SK-N-SH treated with all-trans-retinoic acid at 6 μM for 48 hours (cell line): ENCODE measurements around the gene TUBGCP3.
"Not testable (repeated sequence)": the region's sequence is repeated elsewhere in the genome, so short reads cannot be mapped to it uniquely, and the experiment has no call there.

Experiments used
- ARNTL ChIP-seq: fragments of 450-650 bp; formaldehyde crosslinking; IDR thresholded peaks from 2 replicates; pipeline ENCODE4 v1.5.0; 2020; ENCODE audit warnings: low read depth, mild to moderate bottlenecking, moderate library complexity, borderline replicate concordance
- BACH2 ChIP-seq: fragments of 250-450 bp; sonication (Bioruptor Pico); IDR thresholded peaks from 2 replicates; pipeline ENCODE4 v1.9.0; 2021; ENCODE audit warnings: mild to moderate bottlenecking, borderline replicate concordance
- CREB5 ChIP-seq: fragments of 250-450 bp; sonication (Bioruptor Pico); IDR thresholded peaks from 2 replicates; pipeline ENCODE4 v1.5.1; 2020; ENCODE audit warnings: low read depth, mild to moderate bottlenecking, moderate library complexity
- ESRRG ChIP-seq: fragments of 250-450 bp; sonication (Bioruptor Pico); IDR thresholded peaks from 2 replicates; pipeline ENCODE4 v1.6.1; 2021; ENCODE audit warnings: mild to moderate bottlenecking
- GLIS3 ChIP-seq: fragments of 250-450 bp; sonication (Bioruptor Pico); IDR thresholded peaks from 2 replicates; pipeline ENCODE4 v1.5.0; 2020; ENCODE audit warnings: mild to moderate bottlenecking, moderate library complexity
- ISL1 ChIP-seq: fragments of 250-450 bp; sonication (Bioruptor Pico); IDR thresholded peaks from 2 replicates; pipeline ENCODE4 v2.1.2; 2022; ENCODE audit warnings: mild to moderate bottlenecking, moderate library complexity
- PATZ1 ChIP-seq: fragments of 250-450 bp; sonication (Bioruptor Pico); IDR thresholded peaks from 2 replicates; pipeline ENCODE4 v1.8.0; 2020; ENCODE audit warnings: mild to moderate bottlenecking, moderate library complexity, borderline replicate concordance
- PPARA ChIP-seq: fragments of 250-450 bp; sonication (Bioruptor Pico); IDR thresholded peaks from 2 replicates; pipeline ENCODE4 v1.5.0; 2020; ENCODE audit warnings: mild to moderate bottlenecking, borderline replicate concordance
- TOX ChIP-seq: fragments of 250-450 bp; sonication (Bioruptor Pico); IDR thresholded peaks from 2 replicates; pipeline ENCODE4 v1.8.0; 2021; ENCODE audit warnings: mild to moderate bottlenecking, moderate library complexity, borderline replicate concordance
- TSHZ2 ChIP-seq: fragments of 250-450 bp; sonication (Bioruptor Pico); IDR thresholded peaks from 2 replicates; pipeline ENCODE4 v1.5.0; 2020; ENCODE audit warnings: mild to moderate bottlenecking, moderate library complexity
- ZFP3 ChIP-seq: fragments of 250-450 bp; sonication (Bioruptor Pico); IDR thresholded peaks from 2 replicates; pipeline ENCODE4 v1.5.0; 2020; ENCODE audit warnings: mild to moderate bottlenecking, moderate library complexity
- ZNF565 ChIP-seq: fragments of 450-650 bp; formaldehyde crosslinking; conservative IDR thresholded peaks from 2 replicates; pipeline ENCODE4 v1.5.0; 2020; ENCODE audit warnings: low read depth, mild to moderate bottlenecking, moderate library complexity
- ZNF70 ChIP-seq: fragments of 450-650 bp; formaldehyde crosslinking; IDR thresholded peaks from 2 replicates; pipeline ENCODE4 v1.5.0; 2020; ENCODE audit warnings: mild to moderate bottlenecking, moderate library complexity
- ZNF8 ChIP-seq: fragments of 450-650 bp; formaldehyde crosslinking; IDR thresholded peaks from 2 replicates; pipeline ENCODE4 v1.5.0; 2020; ENCODE audit warnings: mild to moderate bottlenecking, moderate library complexity

- not testable (repeated sequence) for TF ChIP-seq BACH2 (CRISPR knock-in tag); ISL1 (CRISPR knock-in tag); GLIS3 (CRISPR knock-in tag); CREB5 (CRISPR knock-in tag); ARNTL (CRISPR knock-in tag); ZNF565 (CRISPR knock-in tag); ZNF8 (CRISPR knock-in tag); TSHZ2 (CRISPR knock-in tag); PATZ1 (CRISPR knock-in tag); ZFP3 (CRISPR knock-in tag); ZNF70 (CRISPR knock-in tag); ESRRG (CRISPR knock-in tag); PPARA (CRISPR knock-in tag); TOX
These were observed 99.5 kb downstream of the TUBGCP3 start for GRCh38 chr13:112488343-112489050.
